GM19455 (cell line): Measurements from ENCODE around the gene KPNA1.
"Not testable (repeated sequence)": the region's sequence is repeated elsewhere in the genome, so short reads cannot be mapped to it uniquely, and the experiment has no call there.

Experiments
- ATAC-seq: cut with Tn5 transposase; IDR thresholded peaks from one replicate; pipeline ENCODE4 v1.9.1; 2021; ENCODE audit not compliant: unreplicated experiment

Gene KPNA1

DNA sequence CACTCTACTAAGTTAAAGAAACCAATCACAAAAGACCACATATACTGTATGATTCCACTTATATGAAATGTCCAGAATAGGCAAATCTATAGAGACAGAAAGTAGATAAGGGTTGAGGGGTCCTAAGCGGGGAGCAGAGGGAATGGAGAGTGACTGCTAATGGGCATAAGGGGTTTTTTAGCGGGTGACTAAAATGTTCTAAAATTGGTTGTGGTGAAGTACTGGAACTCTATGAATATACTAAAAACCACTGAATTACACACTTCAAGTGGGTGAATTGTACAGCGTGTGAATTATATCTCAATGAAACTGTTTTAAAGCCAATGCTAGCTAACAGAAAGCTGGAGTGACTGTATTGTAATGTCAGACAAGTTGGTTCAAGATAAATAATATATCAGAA, 33.3 kb downstream of the KPNA1 start:
- no peak for ATAC-seq

DNA sequence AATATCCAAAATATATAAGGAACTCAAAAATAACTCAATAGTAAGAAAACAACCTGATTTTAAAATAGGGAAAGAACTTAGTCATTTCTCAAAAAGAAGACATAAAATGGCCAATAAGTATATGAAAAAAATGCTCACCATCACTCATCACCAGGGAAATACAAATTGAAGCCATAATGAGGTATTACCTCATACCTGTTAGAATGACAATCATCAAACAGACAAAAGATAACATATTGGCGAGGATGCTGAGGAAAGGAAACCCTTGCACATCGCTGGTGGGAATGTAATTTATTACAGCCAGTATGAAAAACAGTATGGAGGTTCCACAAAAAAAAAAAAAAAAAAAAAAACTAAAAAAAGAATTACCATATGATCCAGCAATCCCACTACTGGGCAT, 38.2 kb downstream of the KPNA1 start:
- ATAC-seq = no peak

DNA sequence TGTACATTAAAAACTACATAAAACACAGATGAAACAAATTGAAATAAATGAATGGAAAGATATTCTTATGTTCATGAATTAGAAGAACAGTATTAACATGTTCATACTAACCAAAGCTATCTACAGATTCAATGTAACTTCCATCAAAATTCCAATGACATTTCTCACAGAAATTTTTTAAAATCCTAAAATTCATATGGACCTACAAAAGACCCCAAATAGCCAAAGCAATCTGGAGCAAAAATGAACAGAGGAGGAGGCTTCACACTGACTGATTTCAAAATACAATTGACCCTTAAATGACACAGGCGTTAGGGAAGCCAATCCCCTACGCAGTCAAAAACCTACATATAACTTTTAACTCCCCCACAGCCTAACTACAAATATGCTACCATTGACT, 39.4 kb downstream of the KPNA1 start:
- ATAC-seq = no peak

DNA sequence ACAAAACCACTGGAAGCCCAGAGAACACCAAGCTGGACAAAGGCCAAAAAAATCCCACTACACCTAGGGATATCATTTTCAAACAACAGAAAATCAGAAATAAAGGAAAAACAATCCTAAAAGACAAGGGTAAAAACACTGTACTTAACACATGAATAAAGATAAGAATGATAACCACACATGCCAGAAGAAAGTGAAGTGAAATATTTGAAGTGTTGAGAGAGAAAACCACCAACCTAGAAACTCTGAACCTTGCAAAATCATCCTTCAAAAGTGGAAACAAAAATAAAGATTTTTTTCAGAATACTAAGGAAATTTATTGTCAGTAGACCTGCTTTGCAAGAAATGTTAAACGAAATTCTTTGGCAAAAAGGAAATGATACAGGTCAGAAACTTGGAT, 45.1 kb downstream of the KPNA1 start:
- no peak for ATAC-seq

DNA sequence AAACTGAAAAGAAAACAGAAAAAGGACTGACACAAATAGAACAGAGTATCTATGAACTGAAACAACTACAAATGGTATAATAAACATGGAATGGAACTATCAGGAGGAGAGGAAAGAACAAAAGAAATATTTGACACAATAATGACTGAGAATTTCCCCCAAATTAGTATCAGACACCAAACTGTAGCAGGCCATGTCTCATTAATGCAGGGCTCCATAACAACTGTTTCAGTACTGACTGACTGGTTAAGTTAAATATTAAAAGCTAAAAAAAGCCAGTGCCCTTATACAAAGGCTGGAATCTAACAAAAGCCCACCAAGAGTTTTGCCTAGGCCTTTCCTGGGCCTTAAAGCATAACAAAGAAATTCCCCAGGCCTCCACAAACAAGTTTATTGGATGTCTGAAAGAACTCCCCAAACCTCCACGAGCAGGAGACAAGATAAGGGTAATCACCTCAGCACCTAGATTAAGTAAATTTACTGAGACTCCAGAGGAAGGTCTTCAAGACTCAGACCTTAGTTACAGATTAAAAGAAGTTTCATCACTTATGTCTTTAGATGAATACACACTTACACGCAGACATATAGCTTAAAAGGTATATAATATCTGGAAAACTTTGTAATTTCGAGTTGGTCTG, 45.7 kb downstream of the KPNA1 start:
- ATAC-seq = no peak

DNA sequence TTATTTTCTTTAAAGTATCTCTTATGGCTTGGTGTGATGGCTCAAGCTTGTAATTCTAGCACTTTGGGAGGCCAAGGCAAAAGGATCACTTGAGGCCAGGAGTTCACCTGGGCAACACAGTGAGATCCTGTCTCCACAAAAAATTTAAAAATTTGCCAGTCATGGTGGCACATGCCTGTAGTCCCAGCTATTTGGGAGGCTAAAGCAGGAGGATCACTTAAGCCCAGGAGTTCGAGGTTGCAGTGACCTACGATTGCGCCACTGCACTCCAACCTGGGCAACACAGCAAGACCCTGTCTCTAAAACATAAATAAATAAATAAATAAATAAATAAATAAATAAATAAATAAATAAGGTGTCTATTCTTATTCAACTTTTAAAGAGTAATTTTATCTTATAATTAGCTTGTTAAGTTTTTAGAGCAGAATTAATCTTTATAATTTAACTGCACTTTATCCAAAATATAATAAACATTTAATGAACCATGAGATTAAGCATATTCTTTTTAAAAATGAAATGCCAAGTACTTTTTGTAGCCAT, 48.0 kb downstream of the KPNA1 start:
- ATAC-seq = no peak

DNA sequence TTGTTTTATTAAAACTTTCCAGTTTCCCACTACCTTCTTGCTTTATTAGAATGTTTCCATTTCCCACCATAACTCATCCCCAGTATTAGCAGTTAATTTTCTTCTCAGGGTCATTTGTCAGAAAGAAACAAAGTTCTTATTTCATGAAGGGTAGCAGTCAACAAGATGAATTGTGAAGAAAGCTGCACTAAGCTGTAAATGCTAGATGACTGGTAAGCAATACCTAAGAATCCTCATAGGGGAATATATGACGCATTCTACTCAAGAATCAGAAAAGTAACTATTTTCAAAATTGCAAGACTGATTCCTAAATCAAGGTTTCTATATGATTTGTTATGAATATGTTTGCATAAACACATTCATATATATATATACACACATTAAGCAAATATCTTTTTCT, 50.1 kb downstream of the KPNA1 start:
- ATAC-seq = no peak

DNA sequence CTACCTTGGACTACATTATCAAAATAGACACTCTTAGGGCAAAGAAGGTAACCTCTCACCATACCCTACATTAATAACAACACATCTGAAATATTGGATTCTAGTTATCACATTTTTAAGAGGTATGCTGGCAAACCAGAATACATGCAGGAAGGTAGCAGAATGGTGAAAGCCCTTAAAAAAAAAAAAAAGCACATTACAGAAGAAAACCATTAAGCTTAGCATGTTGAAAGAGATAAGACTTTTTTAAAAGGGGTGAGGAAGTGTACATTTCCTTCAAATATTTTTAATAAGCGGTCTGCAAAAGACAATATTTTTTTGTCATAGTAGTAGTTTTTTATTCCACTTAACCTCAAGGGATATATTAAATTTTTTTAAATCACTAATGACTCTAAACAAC, 52.3 kb downstream of the KPNA1 start:
- no peak for ATAC-seq

DNA sequence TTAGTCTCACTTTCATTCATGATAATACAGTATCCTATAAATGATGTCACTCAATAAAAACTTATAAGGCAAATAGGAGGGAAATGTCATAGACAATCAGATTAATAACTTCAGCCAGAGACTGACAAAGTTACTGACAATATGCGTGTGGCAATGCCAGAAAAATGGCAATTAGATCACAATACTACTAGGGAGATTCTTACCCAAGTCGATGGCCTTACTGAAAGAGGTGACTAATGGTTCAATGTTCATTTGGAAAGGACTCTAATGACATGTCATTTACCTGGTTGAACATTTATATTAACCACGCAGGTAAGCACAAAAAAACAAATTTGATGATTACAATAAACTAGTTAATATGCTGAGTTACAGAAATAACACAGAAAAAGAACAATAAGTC, 52.9 kb downstream of the KPNA1 start:
- ATAC-seq = no peak

DNA sequence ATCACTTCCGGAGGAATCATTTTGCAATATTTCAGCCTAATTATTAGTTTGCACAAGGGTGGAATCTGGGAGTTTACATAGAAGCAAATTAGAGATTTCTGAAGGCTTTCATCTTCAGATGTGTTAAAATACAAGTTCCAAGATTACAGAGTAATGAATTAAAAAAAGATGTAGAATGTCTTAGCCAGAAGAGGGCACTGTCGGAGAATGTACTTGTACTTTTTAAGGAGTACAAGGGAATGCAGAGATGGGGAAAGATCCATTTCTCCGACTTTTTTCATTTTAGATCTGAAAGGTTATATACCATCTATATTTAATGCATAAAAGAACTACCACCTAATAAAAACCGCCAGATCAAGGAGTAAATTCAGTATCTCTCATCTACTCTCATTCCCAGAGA, 55.7 kb downstream of the KPNA1 start:
- ATAC-seq = no peak

DNA sequence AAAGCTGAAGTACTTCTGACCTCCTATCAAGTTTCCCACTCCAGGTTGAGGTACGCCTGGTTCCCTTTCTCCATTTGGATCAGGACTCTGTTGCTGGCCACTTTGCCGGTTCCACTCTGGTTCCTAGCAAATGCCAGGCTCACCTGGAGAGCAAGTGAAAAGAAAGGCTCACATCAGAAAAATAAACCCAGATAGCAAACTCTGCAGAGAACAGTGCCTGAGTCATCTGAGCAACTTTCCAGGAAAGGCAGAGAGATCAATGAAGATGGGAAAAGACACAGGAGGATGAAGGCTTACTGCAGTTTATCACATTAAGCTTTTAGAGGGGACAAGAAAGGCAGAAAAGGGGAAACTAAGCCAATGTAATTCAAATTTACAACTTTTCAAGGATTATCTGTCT, 57.0 kb downstream of the KPNA1 start:
- ATAC-seq = no peak

DNA sequence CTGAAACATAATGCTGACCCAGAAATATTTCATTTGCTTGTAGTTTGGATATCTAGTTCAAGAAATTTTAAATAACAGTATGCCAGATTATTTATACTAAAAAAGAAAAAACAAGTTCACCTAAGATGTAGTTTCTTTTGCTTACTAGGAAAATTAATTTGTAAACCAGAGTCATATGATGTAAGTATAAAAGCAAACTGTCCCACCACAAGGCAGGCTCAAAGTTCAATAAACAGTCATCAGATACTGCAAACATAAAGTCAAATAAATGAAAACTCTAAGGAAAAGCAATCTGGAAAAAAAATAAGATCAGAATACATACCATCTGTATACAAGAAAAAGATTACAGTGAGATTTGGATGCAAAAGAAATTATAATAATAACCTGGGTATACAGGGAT, 58.7 kb downstream of the KPNA1 start:
- no peak for ATAC-seq

DNA sequence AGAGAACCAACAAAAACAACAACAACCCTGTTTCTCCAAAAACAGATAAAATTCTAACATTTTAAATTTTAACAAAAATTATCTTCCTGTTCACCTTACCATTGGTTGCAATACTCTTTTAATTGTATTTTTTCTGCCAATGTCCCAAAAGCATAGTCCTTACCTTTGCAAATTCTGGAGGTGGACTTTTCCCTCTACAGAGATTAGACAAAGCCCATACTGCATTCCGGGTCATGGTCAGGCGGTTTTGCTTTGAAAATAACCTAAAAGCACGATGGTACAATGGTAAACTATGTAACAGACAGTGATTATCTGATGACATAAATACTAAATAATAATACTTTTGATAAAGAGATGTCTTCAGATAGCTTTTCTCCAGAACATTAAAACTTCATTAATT, 63.4 kb downstream of the KPNA1 start:
- ATAC-seq = no peak

DNA sequence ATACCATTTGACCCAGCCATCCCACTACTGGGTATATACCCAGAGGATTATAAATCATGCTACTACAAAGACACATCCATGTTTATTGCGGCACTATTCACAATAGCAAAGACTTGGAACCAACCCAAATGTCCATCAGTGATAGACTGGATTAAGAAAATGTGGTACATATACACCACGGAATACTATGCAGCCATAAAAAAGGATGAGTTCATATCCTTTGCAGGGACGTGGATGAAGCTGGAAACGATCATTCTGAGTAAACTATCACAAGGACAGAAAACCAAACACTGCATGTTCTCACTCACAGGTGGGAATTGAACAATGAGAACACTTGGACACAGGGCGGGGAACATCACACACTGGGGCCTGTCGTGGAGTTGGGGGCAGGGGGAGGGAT, 66.5 kb downstream of the KPNA1 start:
- ATAC-seq = not testable (repeated sequence)

DNA sequence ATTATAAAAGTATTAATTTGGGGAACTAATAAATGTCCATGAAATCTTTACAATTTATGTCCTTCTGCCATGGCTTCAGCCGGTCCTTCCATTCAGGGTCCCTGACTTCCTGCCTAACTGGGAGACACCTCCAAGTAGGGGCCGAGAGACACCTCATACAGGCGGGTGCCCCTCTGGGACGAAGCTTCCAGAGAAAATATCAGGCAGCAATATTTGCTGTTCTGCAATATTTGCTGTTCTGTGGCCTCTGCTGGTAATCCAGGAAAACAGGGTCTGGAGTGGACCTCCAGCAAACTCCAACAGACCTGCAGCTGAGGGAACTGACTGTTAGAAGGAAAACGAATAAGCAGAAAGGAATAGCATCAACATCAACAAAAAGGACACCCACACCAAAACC, 70.2 kb downstream of the KPNA1 start:
- not testable (repeated sequence) for ATAC-seq

DNA sequence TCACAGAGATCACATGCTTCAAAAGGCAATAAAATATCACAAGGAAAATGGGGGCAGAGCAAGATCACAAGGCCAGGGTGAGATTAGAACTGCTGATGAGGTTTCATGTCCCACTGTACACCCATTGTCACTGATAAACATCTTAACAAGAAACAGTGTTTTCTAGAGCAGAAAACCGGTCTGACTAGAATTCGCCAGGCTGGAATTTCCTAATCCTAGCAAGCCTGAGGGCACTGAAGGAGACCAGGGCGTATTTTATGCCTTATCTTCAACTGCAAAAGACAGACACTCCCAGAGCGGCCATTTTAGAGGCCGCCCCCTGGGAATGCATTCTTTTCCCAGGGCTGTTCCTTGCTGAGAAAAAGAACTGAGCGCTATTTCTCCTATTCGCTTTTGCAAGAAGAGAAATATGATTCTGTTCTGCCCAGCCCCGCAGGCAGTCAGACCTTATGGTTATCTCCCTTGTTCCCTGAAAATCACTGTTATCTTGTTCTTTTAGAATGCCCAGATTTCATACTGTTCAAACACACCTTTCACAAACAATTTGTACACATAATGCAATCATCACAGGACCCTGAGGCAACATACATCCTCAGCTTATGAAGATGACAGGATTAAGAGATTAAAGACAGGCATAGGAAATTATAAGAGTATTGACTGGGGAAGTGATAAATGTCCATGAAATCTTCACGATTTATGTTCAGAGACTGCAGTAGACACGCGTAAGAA, 70.8 kb downstream of the KPNA1 start:
- ATAC-seq = not testable (repeated sequence)

DNA sequence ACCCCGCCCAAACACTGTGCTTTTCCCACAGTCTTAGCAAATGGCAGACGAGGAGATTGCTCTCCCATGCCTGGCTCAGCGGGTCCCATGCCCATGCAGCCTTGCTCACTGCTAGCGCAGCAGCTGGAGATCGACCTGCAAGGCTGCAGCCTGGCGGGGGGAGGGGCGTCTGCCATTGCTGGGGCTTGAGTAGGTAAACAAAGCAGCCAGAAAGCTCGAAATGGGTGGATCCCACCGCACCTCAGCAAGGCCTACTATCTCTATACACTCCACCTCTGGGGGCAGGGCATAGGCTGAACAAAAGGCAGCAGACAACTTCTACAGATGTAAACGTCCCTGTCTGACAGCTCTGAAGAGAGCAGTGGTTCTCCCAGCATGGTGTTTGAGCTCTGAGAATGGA, 71.6 kb downstream of the KPNA1 start:
- ATAC-seq = no peak

DNA sequence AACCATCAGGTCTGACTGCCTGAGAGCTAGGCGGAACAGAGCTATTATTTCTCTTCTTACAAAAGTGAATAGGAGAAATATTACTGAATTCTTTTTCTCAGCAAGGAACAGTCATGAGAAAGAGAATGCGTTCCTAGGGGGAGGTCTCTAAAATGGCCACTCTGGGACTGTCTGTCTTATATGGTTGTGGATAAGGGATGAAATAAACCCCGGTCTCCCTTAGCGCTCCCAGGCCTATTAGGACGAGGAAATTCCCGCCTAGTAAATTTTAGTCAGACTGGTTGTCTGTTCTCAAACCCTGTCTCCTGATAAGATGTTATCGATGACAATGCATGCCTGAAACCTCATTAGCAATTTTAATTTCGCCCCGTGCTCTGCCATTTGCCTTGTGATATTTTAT, 78.8 kb downstream of the KPNA1 start:
- ATAC-seq = no peak

DNA sequence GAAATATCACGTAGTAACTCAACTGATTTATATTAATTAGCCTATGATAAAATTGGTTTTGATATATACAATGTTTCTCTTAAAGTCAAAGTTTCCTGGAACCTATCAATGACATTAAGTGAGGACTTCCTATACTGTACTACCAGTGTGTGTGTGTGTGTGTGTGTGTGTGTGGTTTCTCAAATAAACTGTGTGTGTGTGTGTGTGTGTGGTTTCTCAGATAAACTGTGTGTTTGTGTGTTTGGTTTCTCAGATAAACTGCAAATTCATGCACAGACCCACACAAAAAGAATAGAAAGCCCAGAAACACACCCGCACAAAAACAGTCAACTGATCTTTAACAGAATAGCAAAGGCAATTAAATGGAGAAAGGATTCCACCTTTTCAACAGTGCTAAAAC, 84.4 kb downstream of the KPNA1 start:
- ATAC-seq = no peak

DNA sequence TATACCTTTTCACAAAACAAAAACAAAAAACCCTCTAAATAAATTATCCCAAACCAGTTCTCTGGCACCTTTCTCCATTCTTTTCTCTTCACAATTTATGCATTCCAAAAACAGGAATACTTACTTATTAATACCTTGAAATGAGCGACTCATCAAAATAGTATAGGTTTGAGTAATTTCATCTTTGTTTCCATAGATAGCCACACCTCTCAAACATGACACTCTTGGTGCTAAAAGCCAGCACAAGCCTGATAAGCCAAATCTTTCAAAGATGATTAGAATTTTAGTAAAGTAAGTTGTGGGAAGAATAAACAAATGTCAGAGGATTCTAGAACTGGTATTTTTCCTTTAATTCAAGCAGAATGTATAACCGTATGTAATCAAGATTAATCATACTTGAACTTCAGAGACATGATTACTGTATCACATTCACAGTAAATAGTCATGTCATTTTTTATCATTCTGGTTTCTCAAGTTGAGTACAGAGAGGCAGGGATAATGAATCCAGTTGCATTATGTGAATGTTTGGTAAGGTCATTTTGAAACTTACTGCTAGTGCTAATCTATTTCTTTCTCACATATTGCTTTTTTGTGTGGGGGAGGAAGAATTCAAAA, 86.8 kb downstream of the KPNA1 start:
- no peak for ATAC-seq

DNA sequence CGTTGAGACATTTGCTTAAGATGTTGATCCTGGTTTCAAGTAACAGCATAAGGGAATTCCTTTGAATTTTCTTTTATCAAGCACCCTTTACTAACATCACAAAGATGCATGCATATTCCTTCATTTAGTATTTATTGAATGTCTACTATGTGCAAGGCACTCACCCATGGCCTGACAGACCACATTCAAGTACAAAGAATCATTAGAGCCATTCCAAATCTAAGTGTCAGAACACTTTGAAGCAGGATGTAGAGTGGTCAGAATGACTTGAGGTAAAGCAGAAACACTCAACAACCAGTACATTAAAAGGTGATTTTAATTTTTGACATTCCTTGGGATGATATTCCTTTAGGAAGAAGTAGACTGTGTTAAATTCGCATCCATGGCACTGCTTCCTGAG, 92.9 kb downstream of the KPNA1 start:
- ATAC-seq = no peak

DNA sequence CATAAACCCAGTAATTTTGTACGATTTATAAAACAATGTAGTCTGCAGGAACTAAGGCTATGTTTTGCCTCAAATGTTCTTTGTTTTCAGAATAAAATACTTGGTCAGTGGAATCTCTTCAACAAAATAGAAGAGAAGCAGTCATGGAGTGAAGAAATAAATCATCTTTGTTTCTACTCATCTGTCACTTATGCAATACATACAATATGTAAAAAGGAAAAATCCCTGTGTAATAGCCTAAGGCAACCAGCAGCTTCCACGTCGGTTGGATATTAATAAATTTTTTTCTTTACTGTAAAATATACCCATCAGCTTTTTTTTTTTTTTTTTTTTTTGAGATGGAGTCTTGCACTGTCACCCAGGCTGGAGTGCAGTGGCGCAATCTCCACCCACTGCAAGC, 93.6 kb downstream of the KPNA1 start:
- no peak for ATAC-seq
